ENCODE measurements around the gene KANSL1.

- TF ChIP-seq EZH2phosphoT487 (IDR thresholded peaks at IDR 0.05; ENCODE audit: low read length) (no peak), CTCF (IDR thresholded peaks at IDR 0.05; ENCODE audit: low read length) (no peak)
These were observed 51.6 kb downstream of the KANSL1 start for GRCh38 chr17:46141645-46142044.
